Neural progenitor cell (in vitro differentiated cells): ENCODE measurements around the gene NCF2. TPM values are rescaled to one million over a fixed set of nuclear protein-coding genes. Genes with fewer than 3 reads are reported as not detected.

Experiments used
- DNase-seq: peaks from one replicate; pipeline ENCODE4 v3.0.0-alpha.2; 2016; ENCODE audit warnings: low spot score
- H2AFZ ChIP-seq: fragments of 200-600 bp; sonication (generic); replicated peaks from 2 replicates; pipeline ENCODE4 v1.6.1; 2016; ENCODE audit warnings: antibody characterized with exemption
- H3F3A ChIP-seq: fragments of 200-600 bp; sonication (generic); 2 replicates; pipeline ENCODE4 v1.6.1; 2016; ENCODE audit warnings: antibody characterized with exemption, low read depth
- H3K27ac ChIP-seq: fragments of 200-600 bp; sonication (generic); 2 replicates; pipeline ENCODE4 v1.5.1; 2016; ENCODE audit warnings: mild to moderate bottlenecking
- H3K27me3 ChIP-seq: fragments of 200-600 bp; sonication (generic); 2 replicates; pipeline ENCODE4 v1.6.1; 2016; ENCODE audit warnings: mild to moderate bottlenecking, moderate library complexity
- H3K36me3 ChIP-seq: fragments of 200-600 bp; sonication (generic); 2 replicates; pipeline ENCODE4 v1.5.1; 2016
- H3K4me1 ChIP-seq: fragments of 200-600 bp; sonication (generic); 2 replicates; pipeline ENCODE4 v1.6.1; 2016; ENCODE audit warnings: mixed run types
- H3K4me2 ChIP-seq: fragments of 200-600 bp; sonication (generic); 2 replicates; pipeline ENCODE4 v1.6.1; 2016
- H3K4me3 ChIP-seq: fragments of 200-600 bp; sonication (generic); 2 replicates; pipeline ENCODE4 v1.5.1; 2016
- H3K79me2 ChIP-seq: fragments of 200-600 bp; sonication (generic); 2 replicates; pipeline ENCODE4 v1.6.1; 2016; ENCODE audit warnings: low read depth
- H3K9ac ChIP-seq: fragments of 200-600 bp; sonication (generic); 2 replicates; pipeline ENCODE4 v1.6.1; 2016
- H3K9me3 ChIP-seq: fragments of 200-600 bp; sonication (generic); 2 replicates; pipeline ENCODE4 v1.5.1; 2016; ENCODE audit warnings: low read depth
- H4K20me1 ChIP-seq: fragments of 200-600 bp; sonication (generic); 2 replicates; pipeline ENCODE4 v1.6.1; 2016; ENCODE audit warnings: low read depth
- H3K27ac Mint-ChIP-seq: 3 replicates; pipeline ENCODE4 v1.8.0; 2021; ENCODE audit warnings: mixed read lengths
- H3K27me3 Mint-ChIP-seq: 2 replicates; pipeline ENCODE4 v1.8.0; 2022; ENCODE audit warnings: low read depth, mild to moderate bottlenecking, inconsistent platforms, moderate library complexity, mixed read lengths; ENCODE audit not compliant: insufficient read depth
- H3K36me3 Mint-ChIP-seq: 3 replicates; pipeline ENCODE4 v1.8.0; 2021; ENCODE audit warnings: mixed read lengths
- H3K4me1 Mint-ChIP-seq: 3 replicates; pipeline ENCODE4 v1.8.0; 2021; ENCODE audit warnings: mixed read lengths
- H3K4me3 Mint-ChIP-seq: 3 replicates; pipeline ENCODE4 v1.8.0; 2021; ENCODE audit warnings: mild to moderate bottlenecking, moderate library complexity, mixed read lengths
- H3K9me3 Mint-ChIP-seq: 3 replicates; pipeline ENCODE4 v1.8.0; 2020; ENCODE audit warnings: mixed read lengths
- CTCF ChIP-seq: fragments of 200-600 bp; sonication (generic); IDR thresholded peaks from 2 replicates; pipeline ENCODE4 v1.5.1; 2017; ENCODE audit warnings: antibody characterized with exemption, mild to moderate bottlenecking
- EZH2 ChIP-seq: fragments of 200-600 bp; sonication (generic); IDR thresholded peaks from 2 replicates; pipeline ENCODE4 v1.6.1; 2017; ENCODE audit warnings: antibody characterized with exemption, mild to moderate bottlenecking, moderate library complexity
- EZH2phosphoT487 ChIP-seq: fragments of 200-600 bp; sonication (generic); IDR thresholded peaks from 2 replicates; pipeline ENCODE4 v1.6.1; 2017; ENCODE audit warnings: antibody characterized with exemption
- total RNA-seq: library from RNA; depleted of rRNA; stranded (reverse); fragments of >200 nt; gene quantifications from 2 replicates; pipeline ENCODE4 v1.2.3, GENCODE V29; 2015; ENCODE audit warnings: low replicate concordance

Gene NCF2
- total RNA-seq, 1 donor from 2014 or later, result not detected

DNA sequence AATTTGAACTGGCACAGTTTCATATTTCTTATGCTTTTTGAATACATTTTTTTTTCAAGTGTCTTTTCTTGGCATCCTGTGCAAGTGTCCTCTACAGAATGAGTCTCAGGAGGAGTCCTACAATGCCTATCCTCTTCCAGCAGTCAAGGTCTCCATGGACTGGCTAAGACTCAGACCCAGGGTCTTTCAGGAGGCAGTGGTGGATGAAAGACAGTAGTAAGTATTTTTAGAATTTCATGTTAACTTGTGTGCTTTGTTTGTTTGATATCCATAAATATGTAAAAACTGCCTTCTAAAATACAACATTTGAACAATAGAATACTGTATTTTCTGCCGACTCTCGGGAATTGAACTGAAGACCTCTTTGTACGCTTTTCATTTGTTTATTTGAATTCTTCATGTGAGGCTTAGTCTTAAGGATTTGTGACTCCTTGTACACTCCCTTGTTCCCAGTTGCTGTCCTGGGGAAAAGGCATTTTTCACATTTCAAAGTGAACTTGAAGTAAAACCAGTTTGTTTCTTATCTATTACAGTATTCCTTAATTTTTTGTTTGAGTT, 56.6 kb downstream of the NCF2 start:
- H3K4me3 Mint-ChIP-seq, result no peak overlapping the region
- no peak overlapping the region for H3K4me2 ChIP-seq
- H3K9ac ChIP-seq, result no peak overlapping the region
- H4K20me1 ChIP-seq, result no peaks in the 10 kb centered on the region
- H3K79me2 ChIP-seq, result no peaks in the 10 kb centered on the region
- H3K27me3 ChIP-seq, result no peaks in the 10 kb centered on the region
- H3K4me1 Mint-ChIP-seq, result no peaks in the 10 kb centered on the region
- H3K27me3 Mint-ChIP-seq, result no peaks in the 10 kb centered on the region
- no peak overlapping the region for H2AFZ ChIP-seq
- H3F3A ChIP-seq, result no peaks in the 10 kb centered on the region
- no peak overlapping the region for H3K4me3 ChIP-seq
- H3K9me3 Mint-ChIP-seq, result no peaks in the 10 kb centered on the region
- no peaks in the 10 kb centered on the region for H3K4me1 ChIP-seq
- H3K27ac Mint-ChIP-seq, result no peak overlapping the region
- H3K36me3 ChIP-seq, result peaks cover 35% of the 10 kb centered on the region
- no peaks in the 10 kb centered on the region for H3K9me3 ChIP-seq
- peaks cover 22% of the 10 kb centered on the region for H3K36me3 Mint-ChIP-seq
- DNase-seq, result no peak
- TF ChIP-seq EZH2 (no peak), EZH2phosphoT487 (no peak), CTCF (no peak)
- no peak overlapping the region for H3K27ac ChIP-seq

GRCh38 chr1:183528577-183528976, 61.7 kb downstream of the NCF2 start:
- no peaks in the 10 kb centered on the region for H3K4me1 Mint-ChIP-seq
- H3K27me3 Mint-ChIP-seq, result no peaks in the 10 kb centered on the region
- Histone ChIP-seq H3K9ac (no peak overlapping the region), H3K27me3 (no peaks in the 10 kb centered on the region), H3F3A (no peaks in the 10 kb centered on the region), H3K79me2 (no peaks in the 10 kb centered on the region), H3K9me3 (no peaks in the 10 kb centered on the region), H4K20me1 (peaks cover 5% of the 10 kb centered on the region), H3K4me1 (no peaks in the 10 kb centered on the region), H3K36me3 (peaks cover 19% of the 10 kb centered on the region), H3K4me2 (no peak overlapping the region), H3K4me3 (no peak overlapping the region), H2AFZ (no peak overlapping the region), H3K27ac (no peak overlapping the region)
- no peak overlapping the region for H3K27ac Mint-ChIP-seq
- H3K9me3 Mint-ChIP-seq, result no peaks in the 10 kb centered on the region
- no peak for DNase-seq
- H3K36me3 Mint-ChIP-seq, result peaks cover 16% of the 10 kb centered on the region
- no peak overlapping the region for H3K4me3 Mint-ChIP-seq
- TF ChIP-seq EZH2, result no peak
- TF ChIP-seq CTCF, result no peak
- TF ChIP-seq EZH2phosphoT487, result no peak

GRCh38 chr1:183522104-183522503, 68.2 kb downstream of the NCF2 start:
- H3K36me3 Mint-ChIP-seq, result peaks cover 23% of the 10 kb centered on the region
- H3K4me3 Mint-ChIP-seq, result no peak overlapping the region
- Histone ChIP-seq H3K27me3 (no peaks in the 10 kb centered on the region), H3K36me3 (peaks cover 13% of the 10 kb centered on the region), H3K27ac (no peak overlapping the region), H3F3A (no peaks in the 10 kb centered on the region), H3K4me2 (no peak overlapping the region), H3K9me3 (no peaks in the 10 kb centered on the region), H2AFZ (no peak overlapping the region), H3K79me2 (no peaks in the 10 kb centered on the region), H3K4me1 (no peaks in the 10 kb centered on the region), H3K4me3 (no peak overlapping the region), H4K20me1 (peaks cover 5% of the 10 kb centered on the region), H3K9ac (no peak overlapping the region)
- H3K4me1 Mint-ChIP-seq, result no peaks in the 10 kb centered on the region
- no peaks in the 10 kb centered on the region for H3K9me3 Mint-ChIP-seq
- no peak for TF ChIP-seq CTCF
- TF ChIP-seq EZH2, result no peak
- TF ChIP-seq EZH2phosphoT487, result no peak
- no peak for DNase-seq
- H3K27me3 Mint-ChIP-seq, result no peaks in the 10 kb centered on the region
- H3K27ac Mint-ChIP-seq, result no peak overlapping the region
